IMR-90 (cell line): Measurements from ENCODE around the gene ZMIZ1. TPM values are rescaled to one million over a fixed set of nuclear protein-coding genes. Genes with fewer than 3 reads are reported as not detected.

Source experiments
- ATAC-seq: fragments of 200-7000 bp; cut with Tn5 transposase; 2 replicates; pipeline ENCODE4 v1.9.1; 2020; ENCODE audit warnings: low read depth, mild to moderate bottlenecking, moderate library complexity
- BruUV-seq: library from RNA; stranded (reverse); fragments of 400-500 nt; replicated peaks from 2 replicates; lab custom pipeline; 2021; lab: Mats Ljungman, UMichigan
- CTCF ChIA-PET: fragments of 300-600 bp; formaldehyde crosslinking; extraction: SDS; loops from one replicate; lab custom pipeline; 2021; ENCODE audit warnings: antibody characterized with exemption; lab: Yijun Ruan, JAX
- POLR2A ChIA-PET: fragments of 300-600 bp; sonication (Branson Sonifier 250); formaldehyde crosslinking; loops from one replicate; lab custom pipeline; 2022; ENCODE audit warnings: antibody characterized with exemption; ENCODE audit not compliant: unreplicated experiment; lab: Charles Lee
- DNase-seq: peaks from one replicate; pipeline ENCODE4 v3.0.0; 2013
- H2AFZ ChIP-seq: replicated peaks from 2 replicates; pipeline ENCODE3; 2013; ENCODE audit warnings: low read length, mild to moderate bottlenecking; ENCODE audit not compliant: poor library complexity
- H2AK5ac ChIP-seq: 2 replicates; pipeline ENCODE4 v1.6.1; 2013; ENCODE audit warnings: low read depth, low read length, inconsistent platforms
- H2AK9ac ChIP-seq: replicated peaks from 2 replicates; pipeline ENCODE3; 2013; ENCODE audit warnings: mild to moderate bottlenecking, low read depth, low read length, moderate library complexity; ENCODE audit not compliant: poor library complexity
- H2BK120ac ChIP-seq: 2 replicates; pipeline ENCODE4 v1.6.1; 2013; ENCODE audit warnings: low read depth, low read length, inconsistent platforms
- H2BK15ac ChIP-seq: 3 replicates; pipeline ENCODE4 v1.6.1; 2013; ENCODE audit warnings: low read depth, low read length, inconsistent platforms
- H2BK20ac ChIP-seq: 2 replicates; pipeline ENCODE4 v1.6.1; 2013; ENCODE audit warnings: low read depth, mild to moderate bottlenecking, inconsistent platforms, low read length, moderate library complexity
- H2BK5ac ChIP-seq: 2 replicates; pipeline ENCODE4 v1.6.1; 2013; ENCODE audit warnings: mild to moderate bottlenecking, low read depth, low read length, inconsistent platforms; ENCODE audit not compliant: poor library complexity, severe bottlenecking
- H3K14ac ChIP-seq: replicated peaks from 2 replicates; pipeline ENCODE4 v1.6.1; 2013; ENCODE audit warnings: low read depth, low read length, inconsistent platforms
- H3K18ac ChIP-seq: 2 replicates; pipeline ENCODE4 v1.6.1; 2013; ENCODE audit warnings: low read depth, low read length, control low read depth
- H3K23ac ChIP-seq: 2 replicates; pipeline ENCODE4 v1.6.1; 2013; ENCODE audit warnings: low read depth, low read length, inconsistent platforms
- H3K27ac ChIP-seq: 2 replicates; pipeline ENCODE4 v1.5.1; 2013; ENCODE audit warnings: mild to moderate bottlenecking, control low read depth, low read length; ENCODE audit not compliant: insufficient read depth
- H3K27me3 ChIP-seq: 2 replicates; pipeline ENCODE4 v1.6.1; 2013; ENCODE audit warnings: low read length; ENCODE audit not compliant: control insufficient read depth, insufficient read depth
- H3K36me3 ChIP-seq: 2 replicates; pipeline ENCODE4 v1.6.1; 2013; ENCODE audit warnings: low read length, mixed read lengths; ENCODE audit not compliant: control insufficient read depth, insufficient read depth
- H3K4ac ChIP-seq: 2 replicates; pipeline ENCODE4 v1.6.1; 2013; ENCODE audit warnings: low read depth, low read length, inconsistent platforms
- H3K4me1 ChIP-seq: 2 replicates; pipeline ENCODE4 v1.6.1; 2013; ENCODE audit warnings: low read length, mixed read lengths; ENCODE audit not compliant: control insufficient read depth, insufficient read depth
- H3K4me2 ChIP-seq: 2 replicates; pipeline ENCODE4 v1.6.1; 2013; ENCODE audit warnings: low read depth, mild to moderate bottlenecking, control low read depth, low read length, moderate library complexity
- H3K4me3 ChIP-seq: 2 replicates; pipeline ENCODE4 v1.5.1; 2013; ENCODE audit warnings: low read depth, mild to moderate bottlenecking, control low read depth, low read length, moderate library complexity; ENCODE audit not compliant: insufficient read depth
- H3K56ac ChIP-seq: 2 replicates; pipeline ENCODE4 v1.6.1; 2013; ENCODE audit warnings: low read length, inconsistent platforms; ENCODE audit not compliant: insufficient read depth; ENCODE audit errors: extremely low read depth
- H3K79me1 ChIP-seq, 2 experiments: 2 replicates each; pipeline ENCODE4 v1.6.1; 2013; ENCODE audit warnings: low read length in 2 of 2, inconsistent platforms in 1 of 2, low read depth in 1 of 2
- H3K9ac ChIP-seq: 2 replicates; pipeline ENCODE4 v1.6.1; 2013; ENCODE audit warnings: low read depth, low read length, control low read depth
- H3K9me1 ChIP-seq: 2 replicates; pipeline ENCODE4 v1.6.1; 2013; ENCODE audit warnings: low read length, inconsistent platforms; ENCODE audit not compliant: insufficient read depth
- H3K9me3 ChIP-seq: 2 replicates; pipeline ENCODE4 v1.6.1; 2013; ENCODE audit warnings: low read length; ENCODE audit not compliant: control insufficient read depth, insufficient read depth
- H4K20me1 ChIP-seq: 2 replicates; pipeline ENCODE4 v1.6.1; 2013; ENCODE audit warnings: low read length, inconsistent platforms; ENCODE audit not compliant: insufficient read depth
- H4K5ac ChIP-seq: 2 replicates; pipeline ENCODE4 v1.6.1; 2013; ENCODE audit warnings: mild to moderate bottlenecking, low read depth, low read length, control low read depth
- H4K8ac ChIP-seq, 2 experiments: 2 replicates each; pipeline ENCODE4 v1.6.1; 2013; ENCODE audit warnings: low read depth in 2 of 2, low read length in 2 of 2, control low read depth in 1 of 2, inconsistent platforms in 1 of 2
- H4K91ac ChIP-seq: 2 replicates; pipeline ENCODE4 v1.6.1; 2013; ENCODE audit warnings: low read depth, low read length, inconsistent platforms; ENCODE audit not compliant: insufficient read depth
- CEBPB ChIP-seq: IDR thresholded peaks from 2 replicates; pipeline ENCODE4 v1.6.1; 2012; ENCODE audit warnings: low read depth, low read length, improper control_type of control experiment
- FOS ChIP-seq: fragments of 150-350 bp; IDR thresholded peaks from 2 replicates; pipeline ENCODE4 v1.6.1; 2016; ENCODE audit warnings: low read depth, low read length
- MAFK ChIP-seq: IDR thresholded peaks from 2 replicates; pipeline ENCODE4 v1.6.1; 2012; ENCODE audit warnings: low read depth, low read length, improper control_type of control experiment
- RAD21 ChIP-seq: IDR thresholded peaks from 2 replicates; pipeline ENCODE4 v1.6.1; 2012; ENCODE audit warnings: low read length, improper control_type of control experiment
- RFX5 ChIP-seq: IDR thresholded peaks from 2 replicates; pipeline ENCODE4 v1.8.0; 2012; ENCODE audit warnings: low read depth, mild to moderate bottlenecking, low read length, moderate library complexity
- USF2 ChIP-seq: fragments of 150-350 bp; IDR thresholded peaks from 2 replicates; pipeline ENCODE4 v1.6.1; 2017; ENCODE audit warnings: mild to moderate bottlenecking, antibody characterized with exemption, low read length, low read depth
- WGBS, 2 experiments: methylation state at CpG; one replicate each; pipeline versions ENCODE4 v1.1.5 to v1.1.7; 2013; ENCODE audit warnings: missing lambda C conversion rate in 2 of 2; ENCODE audit not compliant: insufficient read length in 1 of 2; ENCODE audit errors: extremely low coverage in 2 of 2; 5-methylcytosine and 5-hydroxymethylcytosine counted together
- dilution Hi-C: fragments of 300-500 bp; cut with HindIII; formaldehyde crosslinking; loops from one replicate; pipeline ENCODE4 v1.14.3; 2018; ENCODE audit warnings: low sequenced_read_pairs; ENCODE audit not compliant: unreplicated experiment
- in situ Hi-C: fragments of 300-500 bp; cut with MboI; formaldehyde crosslinking; loops from 3 replicates; pipeline ENCODE4 v1.14.3; 2019; ENCODE audit warnings: low sequenced_read_pairs, inconsistent platforms, mixed read lengths
- intact Hi-C: fragments of 100-400 bp; cut with micrococcal nuclease; formaldehyde crosslinking; loops from 2 replicates; pipeline ENCODE4 v1.10.0; 2022
- polyA plus RNA-seq, 3 experiments: library from polyadenylated mRNA; depleted of rRNA; stranded (reverse); fragments of >200 nt; gene quantifications; 2 replicates each; pipeline ENCODE4 v1.2.3, GENCODE V29; 2012; ENCODE audit warnings: low replicate concordance in 1 of 3
- total RNA-seq: library from RNA; depleted of rRNA; stranded (reverse); fragments of >200 nt; gene quantifications from 2 replicates; pipeline ENCODE4 v1.2.3, GENCODE V29; 2012

Gene ZMIZ1
- total and polyA plus RNA-seq, 2 of the 4 experiments (the other 2 are of a cell fraction), result 6.6 to 48.7 TPM

- TF ChIP-seq CEBPB (no peak), FOS (no peak), MAFK (no peak)
Measured at GRCh38 chr10:79156334-79157274, 87.8 kb downstream of the ZMIZ1 start (continued).

- peak overlapping the region; percentile 97 for H4K8ac ChIP-seq
- H3K79me1 ChIP-seq, result peaks cover 59 to 95% of the 10 kb centered on the region in 2 experiments
- H2BK5ac ChIP-seq, result peak overlapping the region; percentile 99
- peaks cover 29% of the 10 kb centered on the region for H3K36me3 ChIP-seq
- H2BK120ac ChIP-seq, result peak overlapping the region; percentile 99
- H3K4me2 ChIP-seq, result no peak overlapping the region
- DNase-seq (no peak), ATAC-seq (no peak)
- peak overlapping the region; percentile 98 for H2AK9ac ChIP-seq
- H3K27me3 ChIP-seq, result no peaks in the 10 kb centered on the region
- peak overlapping the region; percentile 95 for H3K56ac ChIP-seq
- peak overlapping the region; percentile 67; the same call in 1 of the 2 replicates for H3K9ac ChIP-seq
- H2AK5ac ChIP-seq, result peak overlapping the region; percentile 97
- peak overlapping the region; percentile 66 for H2AFZ ChIP-seq
- H3K14ac ChIP-seq, result peak overlapping the region; percentile 99
- peak overlapping the region; percentile 93 for H3K27ac ChIP-seq
- H3K18ac ChIP-seq, result peak overlapping the region; percentile 78
- peaks cover 55% of the 10 kb centered on the region for H3K9me1 ChIP-seq
- H3K9me3 ChIP-seq, result no peaks in the 10 kb centered on the region
- peak overlapping the region; percentile 82; the same call in 2 of the 3 replicates for H2BK15ac ChIP-seq
- TF ChIP-seq RFX5, result no peak
- no peak for TF ChIP-seq USF2
- no peak for TF ChIP-seq RAD21
- ChIA-PET CTCF (interaction anchor here (0.6 to 0.8 kb wide), 2 partner anchors 37 to 1111 kb away, joined by 4 to 6 read pairs; no protein-coding TSS in a partner anchor), POLR2A (no interaction called here)
- in situ Hi-C loops, result no loop called here
- dilution Hi-C loops, result no loop called here
- 80% methylated on average over 1 of the region's 5 CpGs; no CpG with 5 or more reads in 1 of the 2 experiments for WGBS, 2 experiments
- peak overlapping the region; percentile 98 for H4K91ac ChIP-seq
- intact Hi-C loops, result loop anchor here (2.0 kb wide), 1 partner anchor 21 kb away; no protein-coding TSS in a partner anchor
- peaks cover 27% of the 10 kb centered on the region for H4K20me1 ChIP-seq
- peak overlapping the region; percentile 29 for H4K5ac ChIP-seq
- H3K4me3 ChIP-seq, result no peak overlapping the region
- no TSS peak for BruUV-seq
- peak overlapping the region; percentile 95 for H2BK20ac ChIP-seq
- peak overlapping the region; percentile 99 for H3K23ac ChIP-seq
- H3K4ac ChIP-seq, result peak overlapping the region; percentile 100
- peaks cover 67% of the 10 kb centered on the region for H3K4me1 ChIP-seq
Measured at GRCh38 chr10:79158004-79158340, 89.2 kb downstream of the ZMIZ1 start.
